ENCODE data around the gene NEXN. TPM values are rescaled to one million over a fixed set of nuclear protein-coding genes. Genes with fewer than 3 reads are reported as not detected.

NEXN gene
- total RNA-seq, 1 donor from 2014 or later: 0.26 TPM

DNA sequence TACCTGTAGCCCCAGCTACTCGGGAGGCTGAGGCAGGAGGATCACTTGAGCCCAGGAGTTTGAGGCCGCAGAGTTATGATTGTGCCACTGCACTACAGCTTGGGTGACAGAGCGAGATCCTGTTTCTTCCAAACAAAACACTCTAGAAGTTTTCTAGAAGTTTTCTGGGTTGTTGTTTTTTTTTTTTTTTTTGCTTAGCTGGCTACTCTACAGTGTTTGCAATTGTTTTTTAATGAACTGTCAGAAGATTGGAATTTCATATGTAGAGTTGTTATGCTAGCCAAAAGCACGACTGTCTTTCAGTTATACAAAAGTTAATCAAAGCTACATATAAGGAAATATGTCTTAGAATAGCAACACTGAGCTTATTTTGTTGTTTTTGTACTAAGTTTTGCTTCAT, 30.9 kb upstream of the NEXN start:
- no peak for FAIRE-seq

DNA sequence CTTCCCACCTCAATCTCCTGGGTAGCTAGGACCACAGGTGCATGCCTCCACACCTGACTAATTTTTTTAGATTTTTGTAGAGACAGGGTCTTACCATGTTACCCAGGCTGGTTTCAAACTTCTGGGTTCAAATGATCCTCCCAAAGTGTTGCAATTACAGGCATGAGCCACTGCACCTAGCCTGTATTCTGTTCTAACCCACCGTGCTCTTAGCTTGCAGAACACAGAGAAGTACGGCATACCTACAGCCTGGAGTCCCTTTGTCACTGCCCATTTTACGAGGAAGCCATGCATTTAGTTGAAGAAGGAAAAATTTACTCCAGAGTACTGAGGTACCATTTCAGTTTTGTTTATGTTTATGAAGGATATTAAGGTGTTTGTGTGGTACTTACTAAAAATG, 29.7 kb upstream of the NEXN start:
- no peak overlapping the region for H3K4me3 ChIP-seq (ENCODE audit: low read depth, low read length)
- no peak for FAIRE-seq
- no peak for DNase-seq (ENCODE audit: low read depth)
- no peaks in the 10 kb centered on the region for H3K36me3 ChIP-seq (ENCODE audit: control insufficient read depth, insufficient read depth, low read length)
- TF ChIP-seq, protein P1, sequence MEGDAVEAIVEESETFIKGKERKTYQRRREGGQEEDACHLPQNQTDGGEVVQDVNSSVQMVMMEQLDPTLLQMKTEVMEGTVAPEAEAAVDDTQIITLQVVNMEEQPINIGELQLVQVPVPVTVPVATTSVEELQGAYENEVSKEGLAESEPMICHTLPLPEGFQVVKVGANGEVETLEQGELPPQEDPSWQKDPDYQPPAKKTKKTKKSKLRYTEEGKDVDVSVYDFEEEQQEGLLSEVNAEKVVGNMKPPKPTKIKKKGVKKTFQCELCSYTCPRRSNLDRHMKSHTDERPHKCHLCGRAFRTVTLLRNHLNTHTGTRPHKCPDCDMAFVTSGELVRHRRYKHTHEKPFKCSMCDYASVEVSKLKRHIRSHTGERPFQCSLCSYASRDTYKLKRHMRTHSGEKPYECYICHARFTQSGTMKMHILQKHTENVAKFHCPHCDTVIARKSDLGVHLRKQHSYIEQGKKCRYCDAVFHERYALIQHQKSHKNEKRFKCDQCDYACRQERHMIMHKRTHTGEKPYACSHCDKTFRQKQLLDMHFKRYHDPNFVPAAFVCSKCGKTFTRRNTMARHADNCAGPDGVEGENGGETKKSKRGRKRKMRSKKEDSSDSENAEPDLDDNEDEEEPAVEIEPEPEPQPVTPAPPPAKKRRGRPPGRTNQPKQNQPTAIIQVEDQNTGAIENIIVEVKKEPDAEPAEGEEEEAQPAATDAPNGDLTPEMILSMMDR (IDR thresholded peaks at IDR 0.05; ENCODE audit: insufficient read depth, low read length, severe bottlenecking): no peak
- no peaks in the 10 kb centered on the region for H3K27me3 ChIP-seq (ENCODE audit: control insufficient read depth, insufficient read depth, low read length)

More for the DNA sequence above, 30.9 kb upstream of the NEXN start:
- no peaks in the 10 kb centered on the region for H3K27me3 ChIP-seq (ENCODE audit: control insufficient read depth, insufficient read depth, low read length)
- no peak overlapping the region for H3K4me3 ChIP-seq (ENCODE audit: low read depth, low read length)
- DNase-seq (ENCODE audit: low read depth): no peak
- TF ChIP-seq, protein P1 (IDR thresholded peaks at IDR 0.05; ENCODE audit: insufficient read depth, low read length, severe bottlenecking): no peak
- H3K36me3 ChIP-seq (ENCODE audit: control insufficient read depth, insufficient read depth, low read length): no peaks in the 10 kb centered on the region

DNA sequence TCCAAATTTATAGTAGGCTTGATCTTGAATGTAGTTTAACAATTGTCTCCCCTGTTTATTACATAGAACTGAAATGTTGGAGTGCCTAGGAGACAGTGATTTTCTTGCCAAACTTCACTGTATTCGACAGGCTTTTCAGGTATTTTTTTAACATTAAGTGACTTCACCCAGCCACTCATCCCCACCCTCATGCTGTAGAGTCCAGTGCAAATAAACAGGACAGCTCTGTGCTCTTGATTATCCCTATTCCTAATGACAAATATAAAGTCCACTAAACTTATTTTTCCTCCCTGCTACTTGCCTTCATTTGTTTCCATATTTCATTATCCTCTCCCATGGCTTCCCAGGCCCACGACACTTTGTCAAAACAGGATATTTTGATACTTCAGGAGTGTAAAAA, 29.2 kb upstream of the NEXN start:
- DNase-seq (ENCODE audit: low read depth): no peak
- TF ChIP-seq, protein P1 (IDR thresholded peaks at IDR 0.05; ENCODE audit: insufficient read depth, low read length, severe bottlenecking): no peak
- Histone ChIP-seq H3K27me3 (ENCODE audit: control insufficient read depth, insufficient read depth, low read length) (no peaks in the 10 kb centered on the region), H3K36me3 (ENCODE audit: control insufficient read depth, insufficient read depth, low read length) (no peaks in the 10 kb centered on the region), H3K4me3 (ENCODE audit: low read depth, low read length) (no peak overlapping the region)
- no peak for FAIRE-seq

DNA sequence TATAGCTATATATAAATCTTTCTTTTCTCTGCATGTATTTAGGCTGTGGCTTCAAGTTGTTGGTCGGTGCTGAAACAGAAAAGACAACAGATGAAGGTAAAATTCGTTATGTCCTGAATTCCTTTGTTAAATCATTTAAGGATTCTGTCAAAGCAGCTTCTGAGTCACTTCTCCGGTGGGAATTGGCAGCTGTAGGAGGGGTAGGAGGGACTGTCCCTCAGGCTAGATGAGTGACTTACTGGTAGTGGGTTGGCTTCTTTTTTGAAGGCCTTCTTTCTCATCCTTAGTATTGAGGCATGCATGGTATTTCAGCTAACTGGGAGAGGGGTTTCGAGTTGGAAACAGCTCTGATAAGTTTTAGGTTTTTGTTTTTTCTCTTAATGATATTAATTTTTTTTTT, 22.1 kb upstream of the NEXN start:
- TF ChIP-seq, protein P1 (IDR thresholded peaks at IDR 0.05; ENCODE audit: insufficient read depth, low read length, severe bottlenecking): no peak
- no peak overlapping the region for H3K4me3 ChIP-seq (ENCODE audit: low read depth, low read length)
- no peak for FAIRE-seq
- no peak for DNase-seq (ENCODE audit: low read depth)
- no peaks in the 10 kb centered on the region for H3K27me3 ChIP-seq (ENCODE audit: control insufficient read depth, insufficient read depth, low read length)
- H3K36me3 ChIP-seq (ENCODE audit: control insufficient read depth, insufficient read depth, low read length): no peaks in the 10 kb centered on the region

DNA sequence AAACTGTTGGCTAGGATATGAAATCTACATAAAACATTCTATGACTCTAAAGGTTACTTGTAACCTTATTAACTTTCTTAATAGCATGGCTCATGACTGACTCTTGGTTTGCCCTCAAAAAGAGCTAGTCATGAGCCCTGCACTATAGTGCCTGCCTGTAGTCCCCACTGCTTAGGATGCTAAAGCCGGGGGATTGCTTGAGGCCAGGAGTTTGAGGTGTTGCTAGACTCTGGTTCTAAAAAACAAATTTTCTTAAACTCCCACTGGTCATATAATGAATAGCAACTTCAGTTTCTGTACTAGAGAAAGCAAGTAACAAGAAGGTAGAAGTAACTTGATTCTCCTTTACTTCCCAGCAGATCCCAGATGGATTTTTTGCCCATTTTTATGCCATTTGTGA, 15.8 kb upstream of the NEXN start:
- no peak for FAIRE-seq
- Histone ChIP-seq H3K4me3 (ENCODE audit: low read depth, low read length) (no peak overlapping the region), H3K27me3 (ENCODE audit: control insufficient read depth, insufficient read depth, low read length) (no peaks in the 10 kb centered on the region), H3K36me3 (ENCODE audit: control insufficient read depth, insufficient read depth, low read length) (no peaks in the 10 kb centered on the region)
- TF ChIP-seq, protein P1 (IDR thresholded peaks at IDR 0.05; ENCODE audit: insufficient read depth, low read length, severe bottlenecking): no peak
- no peak for DNase-seq (ENCODE audit: low read depth)

DNA sequence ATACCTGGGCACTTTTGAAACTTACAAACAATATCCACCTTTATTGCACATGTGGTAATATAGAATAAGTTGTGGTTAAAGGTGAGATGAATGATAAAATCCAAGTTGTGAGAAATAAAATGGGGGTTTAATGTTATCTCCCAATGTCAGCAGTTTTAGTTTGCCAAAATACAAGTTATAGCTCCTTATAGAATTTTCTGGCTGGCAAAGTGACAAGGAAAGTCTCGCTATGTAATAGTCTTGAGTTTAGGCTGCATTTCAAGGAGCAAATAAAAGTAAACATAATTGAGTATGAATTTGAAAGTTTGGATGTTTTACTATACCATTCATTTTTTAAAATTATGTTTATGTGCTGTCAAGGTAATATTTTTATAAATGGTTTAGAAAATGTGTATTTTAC, 15.0 kb upstream of the NEXN start:
- FAIRE-seq (no peak), DNase-seq (ENCODE audit: low read depth) (no peak)
- Histone ChIP-seq H3K36me3 (ENCODE audit: control insufficient read depth, insufficient read depth, low read length) (no peaks in the 10 kb centered on the region), H3K4me3 (ENCODE audit: low read depth, low read length) (no peak overlapping the region), H3K27me3 (ENCODE audit: control insufficient read depth, insufficient read depth, low read length) (no peaks in the 10 kb centered on the region)
- TF ChIP-seq, protein P1 (IDR thresholded peaks at IDR 0.05; ENCODE audit: insufficient read depth, low read length, severe bottlenecking): no peak
